ENCODE results near the gene ZFY.
"Not testable (repeated sequence)": the region's sequence is repeated elsewhere in the genome, so short reads cannot be mapped to it uniquely, and the experiment has no call there.

The ZFY gene

GRCh38 chrY:2979283-2979682 is 44.1 kb downstream of the ZFY start:
- no peak for DNase-seq

GRCh38 chrY:2984491-2984890 is 49.3 kb downstream of the ZFY start:
- DNase-seq: no peak

GRCh38 chrY:2987178-2987577 is 52.0 kb downstream of the ZFY start:
- DNase-seq: not testable (repeated sequence)

- not testable (repeated sequence) for DNase-seq
Observed at GRCh38 chrY:2997369-2997768, 62.2 kb downstream of the ZFY start.

- DNase-seq: no peak
Observed at GRCh38 chrY:3002190-3002589, 67.0 kb downstream of the ZFY start.

- no peak for DNase-seq
Observed at GRCh38 chrY:3002680-3003515, 67.7 kb downstream of the ZFY start.

GRCh38 chrY:3003516-3003830 is 68.3 kb downstream of the ZFY start:
- no peak for DNase-seq

GRCh38 chrY:3003846-3004245 is 68.7 kb downstream of the ZFY start:
- no peak for DNase-seq

- not testable (repeated sequence) for DNase-seq
Observed at GRCh38 chrY:3006031-3006430, 70.8 kb downstream of the ZFY start.

GRCh38 chrY:3007967-3008366 is 72.8 kb downstream of the ZFY start:
- DNase-seq: no peak

- DNase-seq: no peak
Observed at GRCh38 chrY:3012226-3012625, 77.0 kb downstream of the ZFY start.

GRCh38 chrY:3016594-3016993 is 81.4 kb downstream of the ZFY start:
- DNase-seq: no peak

- no peak for DNase-seq
Observed at GRCh38 chrY:3018546-3018945, 83.4 kb downstream of the ZFY start.

- no peak for DNase-seq
Observed at GRCh38 chrY:3019584-3019983, 84.4 kb downstream of the ZFY start.

- no peak for DNase-seq
Observed at GRCh38 chrY:3021176-3021575, 86.0 kb downstream of the ZFY start.

- no peak for DNase-seq
Observed at GRCh38 chrY:3023606-3024005, 88.4 kb downstream of the ZFY start.

GRCh38 chrY:3025357-3025756 is 90.2 kb downstream of the ZFY start:
- DNase-seq: no peak
